ENCODE measurements around the gene SLC26A11. TPM values are rescaled to one million over a fixed set of nuclear protein-coding genes. Genes with fewer than 3 reads are reported as not detected.
"Not testable (repeated sequence)": the region's sequence is repeated elsewhere in the genome, so short reads cannot be mapped to it uniquely, and the experiment has no call there.

SLC26A11 gene
- total RNA-seq, 1 experiment from 2014 or later = 14.7 TPM

DNA sequence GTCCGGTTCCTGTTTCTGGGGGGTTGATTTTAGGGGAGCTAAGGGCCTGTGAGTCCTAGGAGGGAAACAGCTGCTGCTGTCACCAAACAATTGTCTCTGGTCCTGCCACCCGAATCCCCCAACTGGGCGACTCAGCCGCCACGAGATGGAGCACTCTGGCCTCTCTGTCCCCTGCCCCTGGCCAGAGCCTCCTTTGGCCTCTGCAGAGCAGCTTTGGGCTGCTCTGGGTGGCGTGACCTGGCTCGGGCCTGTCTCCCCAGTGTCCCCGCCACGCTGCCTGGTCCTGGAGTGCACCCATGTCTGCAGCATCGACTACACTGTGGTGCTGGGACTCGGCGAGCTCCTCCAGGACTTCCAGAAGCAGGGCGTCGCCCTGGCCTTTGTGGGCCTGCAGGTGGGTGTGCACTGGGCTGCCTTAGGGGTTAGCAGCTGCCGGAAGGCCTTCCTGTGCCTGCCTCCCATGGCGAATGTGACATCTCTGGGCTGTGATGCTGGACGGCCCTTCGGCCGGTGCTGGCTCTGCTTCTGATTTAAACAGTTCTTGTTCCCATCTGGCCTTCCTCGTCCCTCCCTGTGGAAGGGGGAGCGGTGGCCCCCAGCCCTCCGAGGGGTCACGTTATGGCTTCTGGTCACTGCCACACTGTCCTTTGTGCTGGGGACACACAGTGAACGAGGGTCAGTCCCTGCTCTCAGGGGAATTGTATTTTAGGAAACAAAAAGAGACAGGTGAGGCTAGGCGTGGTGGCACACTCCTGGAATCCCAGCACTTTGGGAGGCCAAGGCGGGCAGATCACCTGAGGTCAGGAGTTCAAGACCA, 28.9 kb downstream of the SLC26A11 start:
- no peak for DNase-seq
- no peaks in the 10 kb centered on the region for H3K4me1 ChIP-seq
- no peak overlapping the region for H3K27ac ChIP-seq
- H3K4me3 ChIP-seq = no peak overlapping the region
- H3K27me3 ChIP-seq = no peaks in the 10 kb centered on the region
- H3K9me3 ChIP-seq (replicated peaks) = no peaks in the 10 kb centered on the region
- no peaks in the 10 kb centered on the region for H3K36me3 ChIP-seq

DNA sequence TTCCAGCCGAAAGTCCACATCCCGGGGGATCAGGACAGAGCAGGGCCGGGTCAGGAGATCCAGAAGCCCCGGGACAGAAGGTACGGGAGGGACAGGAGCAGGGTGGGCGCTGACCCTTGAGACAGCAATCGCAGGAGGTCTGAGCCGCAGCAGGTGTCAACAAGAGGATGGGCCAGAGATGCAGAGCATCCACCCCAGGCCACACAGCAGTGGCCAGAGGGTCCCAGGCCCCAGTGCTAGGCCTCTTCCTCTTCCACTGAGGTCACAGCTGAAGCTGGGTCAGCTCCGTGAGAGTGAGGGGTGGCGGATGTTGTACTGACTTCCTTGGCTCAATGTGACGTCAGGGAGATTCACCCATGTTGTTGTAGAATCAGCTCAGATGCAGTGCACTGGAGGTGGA, 31.7 kb downstream of the SLC26A11 start:
- H3K4me1 ChIP-seq = peaks cover 12% of the 10 kb centered on the region
- no peaks in the 10 kb centered on the region for H3K27me3 ChIP-seq
- no peak overlapping the region for H3K27ac ChIP-seq
- no peak overlapping the region for H3K4me3 ChIP-seq
- no peaks in the 10 kb centered on the region for H3K9me3 ChIP-seq (replicated peaks)
- DNase-seq = no peak
- H3K36me3 ChIP-seq = no peaks in the 10 kb centered on the region

DNA sequence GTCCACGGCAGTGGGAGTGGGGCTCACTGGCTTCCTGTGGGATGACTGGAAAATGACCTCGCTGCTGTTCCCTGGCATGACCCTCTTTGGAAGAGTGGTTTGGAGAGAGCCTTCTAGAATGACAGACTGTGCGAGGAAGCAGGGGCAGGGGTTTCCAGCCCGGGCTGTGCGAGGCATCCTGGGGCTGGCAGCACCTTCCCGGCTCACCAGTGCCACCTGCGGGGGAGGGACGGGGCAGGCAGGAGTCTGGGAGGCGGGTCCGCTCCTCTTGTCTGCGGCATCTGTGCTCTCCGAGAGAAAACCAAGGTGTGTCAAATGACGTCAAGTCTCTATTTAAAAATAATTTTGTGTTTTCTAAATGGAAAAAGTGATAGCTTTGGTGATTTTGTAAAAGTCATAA, 32.6 kb downstream of the SLC26A11 start:
- Histone ChIP-seq H3K27me3 (no peaks in the 10 kb centered on the region), H3K4me1 (peaks cover 12% of the 10 kb centered on the region), H3K27ac (no peak overlapping the region), H3K9me3 (replicated peaks) (no peaks in the 10 kb centered on the region), H3K4me3 (no peak overlapping the region), H3K36me3 (no peaks in the 10 kb centered on the region)
- DNase-seq = peak in 1 of 2 experiments; percentile 44

- H3K9me3 ChIP-seq (replicated peaks) = no peaks in the 10 kb centered on the region
- H3K27me3 ChIP-seq = no peaks in the 10 kb centered on the region
- no peak for DNase-seq
- peaks cover 12% of the 10 kb centered on the region for H3K4me1 ChIP-seq
- no peaks in the 10 kb centered on the region for H3K36me3 ChIP-seq
- peak overlapping the region; percentile 24; the same call in 1 of the 2 replicates for H3K27ac ChIP-seq
- H3K4me3 ChIP-seq = no peak overlapping the region
These were observed 33.6 kb downstream of the SLC26A11 start for GRCh38 chr17:80253631-80254395.

DNA sequence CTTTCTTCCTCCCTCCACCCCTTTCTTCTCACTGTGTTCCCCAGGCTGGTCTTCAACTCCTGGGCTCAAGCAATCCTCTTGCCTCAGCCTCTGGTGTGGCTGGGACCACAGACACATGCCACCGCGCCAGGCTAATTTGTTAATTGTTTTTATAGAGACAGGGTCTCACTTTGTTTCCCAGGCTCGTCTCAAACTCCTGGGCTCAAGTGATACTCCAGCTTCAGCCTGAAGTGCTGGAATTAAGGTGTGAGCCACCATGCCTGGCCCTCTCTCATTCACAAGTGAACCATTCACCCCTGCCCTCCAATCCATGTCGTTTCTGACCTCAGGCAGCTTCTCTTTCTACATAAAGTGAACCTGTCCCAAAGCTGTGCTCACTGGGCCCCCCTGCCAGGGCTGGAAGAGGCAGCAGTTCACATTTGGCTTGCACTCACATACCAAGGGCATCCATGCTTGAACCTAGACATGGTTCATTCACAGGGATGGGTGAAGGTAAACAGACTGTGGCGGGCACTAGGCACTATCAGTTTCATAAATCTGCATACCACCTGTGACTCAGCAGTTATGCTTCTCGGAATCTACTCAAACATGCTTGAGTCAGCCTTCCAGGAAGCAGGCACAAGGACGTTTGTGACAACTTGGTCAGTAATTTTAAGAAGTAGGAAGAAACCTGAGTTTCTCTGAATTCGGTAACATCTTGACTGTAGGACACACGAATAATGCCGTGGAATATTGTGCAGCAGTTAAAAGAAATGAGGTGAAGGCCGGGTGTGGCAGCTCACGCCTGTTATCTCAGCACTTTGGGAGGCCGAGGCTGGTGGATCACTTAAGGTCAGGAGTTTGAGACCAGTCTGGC, 34.4 kb downstream of the SLC26A11 start:
- Histone ChIP-seq H3K27me3 (no peaks in the 10 kb centered on the region), H3K36me3 (no peaks in the 10 kb centered on the region), H3K4me3 (no peak overlapping the region), H3K27ac (peak overlapping the region; percentile 24; the same call in 1 of the 2 replicates), H3K4me1 (peaks cover 12% of the 10 kb centered on the region), H3K9me3 (replicated peaks) (no peaks in the 10 kb centered on the region)
- peak; percentile 60 to 66 for DNase-seq

GRCh38 chr17:80256034-80256350, 35.8 kb downstream of the SLC26A11 start:
- Histone ChIP-seq H3K9me3 (replicated peaks) (no peaks in the 10 kb centered on the region), H3K4me3 (no peak overlapping the region), H3K27me3 (no peaks in the 10 kb centered on the region), H3K27ac (no peak overlapping the region), H3K36me3 (no peaks in the 10 kb centered on the region), H3K4me1 (peaks cover 12% of the 10 kb centered on the region)
- DNase-seq = no peak

DNA sequence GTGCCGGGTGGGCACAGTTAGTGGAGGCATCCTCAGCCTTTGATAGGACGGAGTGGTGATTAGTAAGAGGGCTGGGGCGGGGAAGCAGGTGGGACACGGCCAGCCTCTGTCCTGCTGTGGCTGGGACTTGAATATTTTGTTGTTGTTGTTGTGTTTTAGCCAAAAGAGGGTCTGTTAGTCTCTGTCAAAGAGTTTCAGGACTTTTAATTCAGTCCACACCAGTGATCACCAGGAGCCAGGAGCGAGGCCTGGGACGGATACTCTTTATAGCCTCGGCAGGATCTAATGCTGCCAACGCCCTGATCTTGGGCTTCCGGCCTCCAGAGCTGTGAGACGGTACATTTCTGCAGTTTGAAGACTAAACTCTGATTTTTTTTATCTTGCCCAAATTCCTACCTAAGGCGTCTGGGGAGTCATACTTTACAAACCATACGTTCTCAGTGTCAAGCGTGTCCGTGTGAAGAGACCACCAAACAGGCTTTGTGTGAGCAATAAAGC, 37.5 kb downstream of the SLC26A11 start:
- Histone ChIP-seq H3K27me3 (no peaks in the 10 kb centered on the region), H3K36me3 (no peaks in the 10 kb centered on the region), H3K27ac (no peak overlapping the region), H3K4me1 (peaks cover 17% of the 10 kb centered on the region), H3K9me3 (replicated peaks) (no peaks in the 10 kb centered on the region), H3K4me3 (no peak overlapping the region)
- no peak for DNase-seq

GRCh38 chr17:80258296-80258695, 38.1 kb downstream of the SLC26A11 start:
- not testable (repeated sequence) for H3K4me3 ChIP-seq; H3K9me3 ChIP-seq (replicated peaks); H3K36me3 ChIP-seq; H3K27ac ChIP-seq; DNase-seq; H3K27me3 ChIP-seq
- H3K4me1 ChIP-seq = peaks cover 20% of the 10 kb centered on the region

- DNase-seq = no peak
- no peaks in the 10 kb centered on the region for H3K36me3 ChIP-seq
- peaks cover 16% of the 10 kb centered on the region for H3K4me1 ChIP-seq
- peak overlapping the region; percentile 66 for H3K4me3 ChIP-seq
- H3K27ac ChIP-seq = no peak overlapping the region; the same call in 1 of the 2 replicates
- no peaks in the 10 kb centered on the region for H3K9me3 ChIP-seq (replicated peaks)
- H3K27me3 ChIP-seq = no peaks in the 10 kb centered on the region
These were observed 39.3 kb downstream of the SLC26A11 start for GRCh38 chr17:80259457-80260068.

- Histone ChIP-seq H3K9me3 (replicated peaks) (no peaks in the 10 kb centered on the region), H3K27ac (no peak overlapping the region; the same call in 1 of the 2 replicates), H3K4me3 (peak overlapping the region; percentile 66), H3K36me3 (no peaks in the 10 kb centered on the region), H3K27me3 (no peaks in the 10 kb centered on the region), H3K4me1 (peaks cover 12% of the 10 kb centered on the region; the same call in 1 of the 2 replicates)
- DNase-seq = peak; percentile 87
These were observed 39.9 kb downstream of the SLC26A11 start for GRCh38 chr17:80260069-80260535.

GRCh38 chr17:80260791-80261158, 40.5 kb downstream of the SLC26A11 start, which contains the start of gene RNF213:
RNF213 (plus strand) TSS chr17:80260852; CDS start chr17:80263682, 2,830 bp downstream.
- DNase-seq = peak; percentile 77 to 81
- Histone ChIP-seq H3K27ac (peak within 1 kb of the TSS; percentile 63), H3K4me1 (peaks cover 8% of the 10 kb centered on the region; the same call in 1 of the 2 replicates), H3K27me3 (no peaks in the 10 kb centered on the region), H3K9me3 (replicated peaks) (no peaks in the 10 kb centered on the region), H3K36me3 (no peaks in the 10 kb centered on the region), H3K4me3 (peak within 1 kb of the TSS; percentile 92)

DNA sequence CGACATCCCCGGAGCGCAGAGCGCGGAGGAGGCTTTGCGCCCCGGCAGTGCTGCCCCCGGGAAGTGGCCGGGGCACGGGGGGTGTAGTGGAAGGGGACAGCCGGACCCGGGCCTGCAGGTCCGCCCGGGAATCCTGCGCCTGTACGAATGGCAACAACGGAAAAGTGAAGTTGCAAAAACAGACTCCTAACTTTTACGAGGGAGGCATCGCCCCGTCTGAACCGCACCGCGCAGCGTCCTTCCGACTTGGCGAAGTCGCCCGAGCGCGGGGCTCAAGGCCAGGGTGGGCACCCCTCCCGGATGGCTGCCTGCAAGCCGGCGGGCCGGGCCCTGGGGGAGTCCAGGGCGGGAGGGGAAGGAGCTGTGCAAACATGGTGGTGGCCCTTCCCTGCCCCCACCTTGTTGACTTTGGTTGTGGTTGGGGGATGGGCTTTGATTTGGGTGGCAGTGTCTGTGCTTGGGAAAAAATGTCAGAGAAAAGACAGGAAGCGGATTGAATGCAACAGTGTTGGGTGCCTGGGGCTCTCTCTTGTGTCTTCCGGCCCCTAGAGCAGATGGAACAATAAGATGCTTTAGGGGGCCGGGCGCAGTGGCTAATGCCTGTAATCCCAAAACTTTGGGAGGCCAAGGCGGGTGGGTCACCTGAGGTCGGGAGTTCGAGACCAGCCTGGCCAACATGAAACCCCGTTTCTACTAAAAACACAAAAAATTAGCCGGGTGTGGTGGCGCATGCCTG, 41.1 kb downstream of the SLC26A11 start:
- Histone ChIP-seq H3K4me3 (peak overlapping the region; percentile 92), H3K27ac (peak overlapping the region; percentile 63), H3K27me3 (no peaks in the 10 kb centered on the region), H3K36me3 (no peaks in the 10 kb centered on the region), H3K9me3 (replicated peaks) (no peaks in the 10 kb centered on the region), H3K4me1 (peaks cover 8% of the 10 kb centered on the region; the same call in 1 of the 2 replicates)
- DNase-seq = peak; percentile 86 to 93

GRCh38 chr17:80261895-80262279, 41.7 kb downstream of the SLC26A11 start:
- Histone ChIP-seq H3K4me3 (peak overlapping the region; percentile 92), H3K27ac (peak overlapping the region; percentile 63; the same call in 1 of the 2 replicates), H3K36me3 (no peaks in the 10 kb centered on the region), H3K9me3 (replicated peaks) (no peaks in the 10 kb centered on the region), H3K27me3 (no peaks in the 10 kb centered on the region), H3K4me1 (peaks cover 8% of the 10 kb centered on the region; the same call in 1 of the 2 replicates)
- no peak for DNase-seq

Data from SJCRH30 (cell line).